BE2C (cell line): Measurements from ENCODE around the gene ASB15.

Source experiments
- DNase-seq: peaks from one replicate; pipeline ENCODE4 v3.0.0-alpha.2; 2020
- H3K27me3 ChIP-seq: fragments of 250-450 bp; sonication (Bioruptor Pico); 2 replicates; pipeline ENCODE4 v1.5.1; 2020; ENCODE audit warnings: mild to moderate bottlenecking
- H3K36me3 ChIP-seq: fragments of 250-450 bp; sonication (Bioruptor Pico); 2 replicates; pipeline ENCODE4 v1.5.1; 2020; ENCODE audit warnings: mild to moderate bottlenecking
- H3K4me1 ChIP-seq: fragments of 250-450 bp; sonication (Bioruptor Pico); 2 replicates; pipeline ENCODE4 v1.5.1; 2020
- H3K4me3 ChIP-seq: 2 replicates; pipeline ENCODE4 v1.5.1; 2011; ENCODE audit warnings: low read depth, low read length
- H3K9me3 ChIP-seq: fragments of 250-450 bp; sonication (Bioruptor Pico); 2 replicates; pipeline ENCODE4 v1.5.1; 2020
- TF ChIP-seq, protein P1 (sequence below): IDR thresholded peaks from 2 replicates; pipeline ENCODE4 v1.5.1; 2012; ENCODE audit warnings: mild to moderate bottlenecking, low read depth, low read length

ASB15 gene

DNA sequence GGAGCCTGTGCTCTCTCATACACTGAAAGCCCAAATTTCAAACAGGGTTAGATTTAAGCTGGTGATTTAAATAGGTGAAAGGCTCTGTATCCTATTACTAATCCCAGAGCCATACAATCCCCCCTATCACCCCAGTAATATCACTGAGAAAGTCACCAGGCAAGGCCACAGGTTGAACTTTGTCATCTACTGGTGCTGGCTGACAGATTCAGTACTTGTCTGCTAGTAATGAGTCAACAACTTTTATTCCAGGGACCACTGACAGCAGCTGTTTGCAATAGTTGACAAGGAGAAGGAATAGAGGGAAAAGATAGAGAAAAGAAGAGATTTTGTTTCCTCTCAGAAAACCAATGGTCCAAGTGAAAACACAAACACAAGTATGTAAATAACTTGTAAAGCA lies 10.4 kb downstream of the ASB15 start:
- DNase-seq: no peak
- TF ChIP-seq, protein P1, sequence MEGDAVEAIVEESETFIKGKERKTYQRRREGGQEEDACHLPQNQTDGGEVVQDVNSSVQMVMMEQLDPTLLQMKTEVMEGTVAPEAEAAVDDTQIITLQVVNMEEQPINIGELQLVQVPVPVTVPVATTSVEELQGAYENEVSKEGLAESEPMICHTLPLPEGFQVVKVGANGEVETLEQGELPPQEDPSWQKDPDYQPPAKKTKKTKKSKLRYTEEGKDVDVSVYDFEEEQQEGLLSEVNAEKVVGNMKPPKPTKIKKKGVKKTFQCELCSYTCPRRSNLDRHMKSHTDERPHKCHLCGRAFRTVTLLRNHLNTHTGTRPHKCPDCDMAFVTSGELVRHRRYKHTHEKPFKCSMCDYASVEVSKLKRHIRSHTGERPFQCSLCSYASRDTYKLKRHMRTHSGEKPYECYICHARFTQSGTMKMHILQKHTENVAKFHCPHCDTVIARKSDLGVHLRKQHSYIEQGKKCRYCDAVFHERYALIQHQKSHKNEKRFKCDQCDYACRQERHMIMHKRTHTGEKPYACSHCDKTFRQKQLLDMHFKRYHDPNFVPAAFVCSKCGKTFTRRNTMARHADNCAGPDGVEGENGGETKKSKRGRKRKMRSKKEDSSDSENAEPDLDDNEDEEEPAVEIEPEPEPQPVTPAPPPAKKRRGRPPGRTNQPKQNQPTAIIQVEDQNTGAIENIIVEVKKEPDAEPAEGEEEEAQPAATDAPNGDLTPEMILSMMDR: no peak
- H3K27me3 ChIP-seq: no peaks in the 10 kb centered on the region
- H3K4me3 ChIP-seq: no peak overlapping the region
- H3K36me3 ChIP-seq: no peaks in the 10 kb centered on the region
- no peaks in the 10 kb centered on the region for H3K9me3 ChIP-seq
- H3K4me1 ChIP-seq: no peaks in the 10 kb centered on the region

DNA sequence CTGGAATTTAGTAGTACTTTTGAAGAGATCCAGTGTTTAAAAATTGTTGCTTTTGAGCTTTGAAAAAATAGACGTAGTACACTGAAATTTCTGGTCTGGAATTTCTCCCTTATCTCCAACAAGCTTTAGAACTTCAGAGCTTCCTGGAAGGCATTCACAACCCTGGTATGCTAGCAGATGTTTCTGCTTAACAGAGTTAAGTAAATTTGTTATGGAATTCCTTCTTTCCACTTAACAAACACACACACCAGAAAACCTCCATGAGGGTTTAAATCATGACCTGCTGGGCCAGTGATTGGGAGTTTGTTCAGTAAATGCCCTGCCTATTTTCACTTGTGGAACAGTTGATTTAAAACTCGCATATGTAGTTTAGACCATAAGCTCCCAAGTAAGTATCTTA lies 13.7 kb downstream of the ASB15 start:
- no peak for DNase-seq
- no peaks in the 10 kb centered on the region for H3K27me3 ChIP-seq

GRCh38 chr7:123616223-123616622 lies 14.6 kb downstream of the ASB15 start:
- H3K9me3 ChIP-seq: no peaks in the 10 kb centered on the region
- TF ChIP-seq, protein P1: no peak
- no peaks in the 10 kb centered on the region for H3K4me1 ChIP-seq
- H3K36me3 ChIP-seq: no peaks in the 10 kb centered on the region
- H3K4me3 ChIP-seq: no peak overlapping the region
- DNase-seq: no peak
- no peaks in the 10 kb centered on the region for H3K27me3 ChIP-seq

More for the DNA sequence above, 13.7 kb downstream of the ASB15 start:
- Histone ChIP-seq H3K4me1 (no peaks in the 10 kb centered on the region), H3K36me3 (no peaks in the 10 kb centered on the region), H3K9me3 (no peaks in the 10 kb centered on the region), H3K4me3 (no peak overlapping the region)
- TF ChIP-seq, protein P1: no peak

DNA sequence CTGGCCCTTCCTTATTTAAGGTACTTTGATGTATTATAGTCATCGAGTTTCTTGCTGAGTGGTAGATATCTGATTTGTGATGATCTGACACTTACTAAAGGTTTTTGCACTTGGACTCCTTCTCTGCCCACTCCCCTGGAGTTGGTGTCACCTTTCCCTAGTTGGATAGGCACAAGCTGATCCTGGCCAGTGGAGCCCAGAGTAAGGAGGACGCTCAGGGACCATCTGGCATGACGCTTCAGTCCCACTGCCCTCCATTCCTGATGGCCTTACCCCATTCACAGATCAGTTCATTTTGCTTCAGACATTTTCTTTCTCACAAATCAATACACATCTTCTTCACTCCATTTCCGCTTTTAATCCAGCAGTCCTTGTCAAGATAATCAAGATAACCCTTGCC lies 20.1 kb downstream of the ASB15 start:
- Histone ChIP-seq H3K27me3 (no peaks in the 10 kb centered on the region), H3K9me3 (no peaks in the 10 kb centered on the region), H3K36me3 (no peaks in the 10 kb centered on the region), H3K4me1 (no peaks in the 10 kb centered on the region), H3K4me3 (no peak overlapping the region)
- TF ChIP-seq, protein P1: no peak
- DNase-seq: no peak

DNA sequence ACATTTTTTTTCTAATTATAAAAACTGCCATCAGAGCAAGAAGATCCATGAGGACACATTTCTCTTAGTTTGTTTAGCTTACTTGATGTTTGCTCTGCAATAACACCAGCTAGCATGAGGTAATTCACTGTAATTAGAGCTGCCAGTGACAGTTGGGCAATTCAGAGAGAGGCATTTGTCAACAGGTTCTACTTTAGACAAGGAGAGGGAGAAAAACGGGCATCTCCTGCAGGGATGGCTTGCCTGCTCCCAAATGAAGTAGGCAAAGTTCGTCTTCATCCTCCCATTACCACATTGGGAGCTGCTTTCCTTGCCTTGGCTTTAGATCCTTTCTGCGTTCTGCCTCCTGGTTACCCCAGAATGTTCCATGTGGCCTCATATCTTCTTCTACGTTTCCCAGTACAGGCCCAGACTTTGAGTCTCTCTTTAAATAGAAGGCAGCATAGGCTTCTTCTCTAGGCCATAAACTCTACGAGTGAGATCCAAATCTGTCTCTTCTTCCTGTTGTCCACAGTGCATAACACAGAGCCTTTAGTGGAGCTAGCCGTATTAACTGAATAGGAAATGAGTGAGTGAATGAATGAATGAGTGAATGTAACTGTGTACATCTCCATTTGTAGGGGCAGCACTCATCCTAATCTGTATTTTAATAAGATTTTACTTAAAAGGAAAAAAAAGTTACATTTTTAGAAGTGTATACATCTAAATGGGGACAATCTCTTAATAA lies 21.2 kb downstream of the ASB15 start:
- Histone ChIP-seq H3K4me1 (no peaks in the 10 kb centered on the region; the same call in 1 of the 2 replicates), H3K9me3 (no peaks in the 10 kb centered on the region), H3K36me3 (no peaks in the 10 kb centered on the region), H3K4me3 (no peak overlapping the region), H3K27me3 (no peaks in the 10 kb centered on the region)
- DNase-seq: no peak
- TF ChIP-seq, protein P1: no peak

GRCh38 chr7:123624527-123625183 lies 23.0 kb downstream of the ASB15 start:
- peak; percentile 82 for DNase-seq
- TF ChIP-seq, protein P1: peak; percentile 95
- Histone ChIP-seq H3K27me3 (no peaks in the 10 kb centered on the region), H3K4me1 (peaks cover 4% of the 10 kb centered on the region; the same call in 1 of the 2 replicates), H3K36me3 (no peaks in the 10 kb centered on the region), H3K4me3 (no peak overlapping the region), H3K9me3 (no peaks in the 10 kb centered on the region)
